GM12878 (cell line): Measurements from ENCODE around the gene ABR. TPM values are rescaled to one million over a fixed set of nuclear protein-coding genes. Genes with fewer than 3 reads are reported as not detected.

Experiments
- ATAC-seq: fragments of 200-7000 bp; cut with Tn5 transposase; 3 replicates; pipeline ENCODE4 v1.9.1; 2020; ENCODE audit warnings: mild to moderate bottlenecking, moderate library complexity
- BruUV-seq: library from RNA; stranded (reverse); fragments of 400-500 nt; replicated peaks from 2 replicates; lab custom pipeline; 2021; lab: Mats Ljungman, UMichigan
- CTCF ChIA-PET: fragments of 300-600 bp; sonication (Branson Sonifier 250); formaldehyde crosslinking; extraction: SDS; loops from one replicate; lab custom pipeline; 2021; ENCODE audit warnings: inconsistent platforms; lab: Yijun Ruan, JAX
- POLR2A ChIA-PET: fragments of 350-600 bp; formaldehyde crosslinking; extraction: SDS; loops from one replicate; lab custom pipeline; 2021; ENCODE audit warnings: inconsistent platforms; lab: Charles Lee
- RAD21 ChIA-PET: fragments of 300-600 bp; sonication (Branson Sonifier 250); formaldehyde crosslinking; loops from one replicate; lab custom pipeline; 2023; ENCODE audit warnings: antibody characterized with exemption; ENCODE audit not compliant: unreplicated experiment; lab: Charles Lee
- SMC1A ChIA-PET: fragments of 300-600 bp; sonication (Branson Sonifier 250); formaldehyde crosslinking; loops from one replicate; lab custom pipeline; 2023; ENCODE audit not compliant: unreplicated experiment, uncharacterized antibody; lab: Charles Lee
- DNase-seq: peaks from one replicate; pipeline ENCODE4 v3.0.0-alpha.2; 2011; ENCODE audit warnings: low read depth, low spot score
- FAIRE-seq: peaks from 3 replicates; lab custom pipeline; 2011; peaks lifted over from hg19 to GRCh38; lab: Jason Lieb, UNC
- H2AFZ ChIP-seq: 2 replicates; pipeline ENCODE4 v1.6.0; 2011; ENCODE audit warnings: low read depth, low read length, control low read depth; ENCODE audit not compliant: control insufficient read depth
- H3K27ac ChIP-seq: 2 replicates; pipeline ENCODE4 v1.5.1; 2011; ENCODE audit warnings: control low read depth; ENCODE audit not compliant: control insufficient read depth, insufficient read depth
- H3K27me3 ChIP-seq, 2 experiments: replicated peaks in 1 of 2; 2 replicates each; pipeline versions ENCODE4 v1.6.0 to v1.6.1; 2011; ENCODE audit warnings: low read length in 1 of 2; ENCODE audit not compliant: control insufficient read depth in 2 of 2, insufficient read depth in 2 of 2
- H3K36me3 ChIP-seq, 2 experiments: 2 replicates each; pipeline ENCODE4 v1.5.1; 2011; ENCODE audit warnings: low read length in 1 of 2; ENCODE audit not compliant: control insufficient read depth in 2 of 2, insufficient read depth in 2 of 2
- H3K4me1 ChIP-seq: 2 replicates; pipeline ENCODE4 v1.6.1; 2011; ENCODE audit warnings: mild to moderate bottlenecking, low read length, moderate library complexity, mixed read lengths; ENCODE audit not compliant: control insufficient read depth, insufficient read depth
- H3K4me2 ChIP-seq: 2 replicates; pipeline ENCODE4 v1.6.0; 2011; ENCODE audit warnings: control low read depth; ENCODE audit not compliant: control insufficient read depth, insufficient read depth
- H3K4me3 ChIP-seq: fragments of 200-600 bp; sonication (generic); 2 replicates; pipeline ENCODE4 v1.5.1; 2016
- H3K79me2 ChIP-seq: 2 replicates; pipeline ENCODE4 v1.6.0; 2011; ENCODE audit warnings: low read length; ENCODE audit not compliant: control insufficient read depth, insufficient read depth
- H3K9ac ChIP-seq: 2 replicates; pipeline ENCODE4 v1.8.0; 2011; ENCODE audit warnings: low read length, control low read depth, mixed read lengths; ENCODE audit not compliant: control insufficient read depth, insufficient read depth
- H3K9me3 ChIP-seq: replicated peaks from 3 replicates; pipeline ENCODE4 v1.5.1; 2011; ENCODE audit warnings: mild to moderate bottlenecking, low read length; ENCODE audit not compliant: control insufficient read depth, insufficient read depth
- H4K20me1 ChIP-seq: 2 replicates; pipeline ENCODE4 v1.6.0; 2011; ENCODE audit not compliant: control insufficient read depth, insufficient read depth
- BHLHE40 ChIP-seq, 2 experiments: fragments of 450-650 bp in 1 of 2; IDR thresholded peaks; 2 replicates each; pipeline ENCODE4 v1.6.1; 2011 to 2017; ENCODE audit warnings: low read depth in 2 of 2, borderline replicate concordance in 1 of 2, improper control_type of control experiment in 1 of 2, low read length in 1 of 2, mild to moderate bottlenecking in 1 of 2
- CBX5 ChIP-seq: sonication (generic); IDR thresholded peaks from 2 replicates; pipeline ENCODE4 v1.6.1; 2016; ENCODE audit warnings: low read depth, moderate library complexity, mild to moderate bottlenecking, inconsistent platforms
- GABPA ChIP-seq: IDR thresholded peaks from 2 replicates; pipeline ENCODE4 v1.6.1; 2014; ENCODE audit warnings: antibody characterized with exemption, low read depth, mild to moderate bottlenecking, inconsistent platforms
- HDAC2 ChIP-seq: fragments of 200-600 bp; sonication (generic); IDR thresholded peaks from 2 replicates; pipeline ENCODE4 v1.6.1; 2017
- IRF4 ChIP-seq: IDR thresholded peaks from 2 replicates; pipeline ENCODE4 v1.6.1; 2011; ENCODE audit warnings: low read depth, low read length
- MTA3 ChIP-seq: IDR thresholded peaks from 2 replicates; pipeline ENCODE4 v1.6.1; 2012; ENCODE audit warnings: low read length, inconsistent platforms, borderline replicate concordance
- SMARCA5 ChIP-seq: fragments of 450-650 bp; IDR thresholded peaks from 2 replicates; pipeline ENCODE4 v1.6.1; 2017; ENCODE audit warnings: mild to moderate bottlenecking
- SUPT20H ChIP-seq: IDR thresholded peaks from 2 replicates; pipeline ENCODE4 v1.6.1; 2011; ENCODE audit warnings: low read depth, mild to moderate bottlenecking, low read length, moderate library complexity, borderline replicate concordance; ENCODE audit not compliant: control insufficient read depth
- ZBTB40 ChIP-seq: fragments of 450-650 bp; IDR thresholded peaks from 2 replicates; pipeline ENCODE4 v1.6.1; 2016; ENCODE audit warnings: mild to moderate bottlenecking, moderate library complexity, borderline replicate concordance
- WGBS: methylation state at CpG from one replicate; pipeline ENCODE4 v1.1.6; 2016; ENCODE audit warnings: low lambda C conversion rate; ENCODE audit not compliant: insufficient replicate concordance, insufficient coverage; ENCODE audit errors: missing lambda C conversion rate; 5-methylcytosine and 5-hydroxymethylcytosine counted together
- in situ Hi-C: fragments of 300-500 bp; cut with MboI; formaldehyde crosslinking; loops from 9 replicates; pipeline ENCODE4 v1.14.3; 2018; ENCODE audit warnings: mixed read lengths
- intact Hi-C: fragments of 100-400 bp; cut with micrococcal nuclease; formaldehyde crosslinking; loops from one replicate; pipeline ENCODE4 v1.14.2; 2022; ENCODE audit not compliant: unreplicated experiment
- polyA plus RNA-seq, 11 experiments: library from polyadenylated mRNA; depleted of rRNA in 4 of 11; unstranded in 6 of 11; stranded (reverse) in 5 of 11; fragments of >200 nt; fragmentation: Nextera tagmentation in 4 of 11; fragmentation: Illumina TruSeq in 1 of 11; extraction: Ambion mirVana in 4 of 11; extraction: Trizol in 1 of 11; gene quantifications; 1 replicate in 1 of 11; 2 replicates in 10 of 11; pipeline versions ENCODE4 v1.2.1 to v1.2.3, GENCODE V29; 2011 to 2016; ENCODE audit warnings: inconsistent platforms in 2 of 11, missing spikeins in 2 of 11, low read depth in 1 of 11
- total RNA-seq, 4 experiments: library from RNA; depleted of rRNA in 3 of 4; stranded (reverse); fragments of >200 nt in 3 of 4; fragmentation: Illumina TruSeq in 1 of 4; extraction: Trizol in 1 of 4; gene quantifications; 2 replicates each; pipeline versions ENCODE4 v1.2.1 to v1.2.3, GENCODE V29; 2013 to 2021

Gene ABR
- total and polyA plus RNA-seq, 10 of the 15 experiments (the other 5 are each of a cell fraction or from before 2014, with no cell fraction given), result 1.4 to 112 (median 30.0) TPM

GRCh38 chr17:1010086-1010450 is 169.7 kb downstream of the ABR start:
- 87% methylated on average over 10 of the region's 10 CpGs for WGBS
- BruUV-seq, result no TSS peak
- POLR2A ChIA-PET, result no interaction called here

GRCh38 chr17:1009229-1010085 is 170.3 kb downstream of the ABR start:
- no peak overlapping the region for H3K9ac ChIP-seq
- H3K4me3 ChIP-seq, result no peak overlapping the region
- no peaks in the 10 kb centered on the region for H3K9me3 ChIP-seq
- H3K36me3 ChIP-seq, result peaks cover 18 to 44% of the 10 kb centered on the region in 2 experiments
- H3K4me1 ChIP-seq, result no peaks in the 10 kb centered on the region
- 77% methylated on average over 18 of the region's 19 CpGs for WGBS
- RAD21 ChIA-PET, result no interaction called here
- in situ Hi-C loops (no loop called here), intact Hi-C loops (no loop called here)
- no peaks in the 10 kb centered on the region for H3K27me3 ChIP-seq
- no peak overlapping the region for H2AFZ ChIP-seq
- no peak overlapping the region for H3K4me2 ChIP-seq
- CTCF ChIA-PET, result no interaction called here
- TF ChIP-seq CBX5 (no peak), ZBTB40 (no peak), HDAC2 (no peak), IRF4 (no peak), MTA3 (no peak), SUPT20H (no peak)
- no peak overlapping the region for H3K27ac ChIP-seq
- ATAC-seq, result no peak
- no peak for FAIRE-seq
- no TSS peak for BruUV-seq
- SMC1A ChIA-PET, result no interaction called here
- no peak for DNase-seq
- POLR2A ChIA-PET, result no interaction called here
- H3K79me2 ChIP-seq, result no peaks in the 10 kb centered on the region
- H4K20me1 ChIP-seq, result no peaks in the 10 kb centered on the region

More at GRCh38 chr17:1010086-1010450, 169.7 kb downstream of the ABR start:
- Histone ChIP-seq H3K9ac (no peak overlapping the region), H4K20me1 (no peaks in the 10 kb centered on the region), H2AFZ (no peak overlapping the region), H3K4me1 (no peaks in the 10 kb centered on the region), H3K4me3 (no peak overlapping the region), H3K4me2 (no peak overlapping the region), H3K79me2 (no peaks in the 10 kb centered on the region), H3K9me3 (no peaks in the 10 kb centered on the region), H3K36me3 (peaks cover 14 to 39% of the 10 kb centered on the region in 2 experiments), H3K27ac (no peak overlapping the region), H3K27me3 (no peaks in the 10 kb centered on the region)
- DNase-seq (no peak), FAIRE-seq (no peak), ATAC-seq (no peak)
- ChIA-PET CTCF (no interaction called here), RAD21 (no interaction called here), SMC1A (no interaction called here)
- intact Hi-C loops, result no loop called here
- TF ChIP-seq BHLHE40 (IDR thresholded peaks at IDR 0.05; ENCODE audit: borderline replicate concordance in 1 of 2, low read depth in 2 of 2, low read length in 1 of 2), result no peak
- no peak for TF ChIP-seq MTA3
- no peak for TF ChIP-seq SMARCA5
- TF ChIP-seq GABPA, result no peak
- in situ Hi-C loops, result no loop called here
